CD8-positive, alpha-beta memory T cell (primary cell): ENCODE measurements around the gene RNF180. TPM values are rescaled to one million over a fixed set of nuclear protein-coding genes. Genes with fewer than 3 reads are reported as not detected.
"Not testable (repeated sequence)": the region's sequence is repeated elsewhere in the genome, so short reads cannot be mapped to it uniquely, and the experiment has no call there.

Source experiments
- CTCF ChIA-PET: fragments of 350-600 bp; sonication (Branson Sonifier 250); formaldehyde crosslinking; loops from one replicate; lab custom pipeline; 2021; ENCODE audit warnings: antibody characterized with exemption; lab: Charles Lee
- POLR2A ChIA-PET: fragments of 350-600 bp; sonication (Branson Sonifier 250); formaldehyde crosslinking; loops from one replicate; lab custom pipeline; 2021; ENCODE audit warnings: antibody characterized with exemption; lab: Charles Lee
- DNase-seq, 5 donors: peaks; one replicate each; pipeline versions ENCODE4 v3.0.0 to v3.0.0-alpha.2; 2020 to 2022; ENCODE audit warnings: mixed read lengths in 1 of 5
- H3K27ac ChIP-seq: one replicate; pipeline ENCODE4 v1.7.0; 2013; ENCODE audit warnings: low read depth, mild to moderate bottlenecking, low read length, moderate library complexity
- H3K27me3 ChIP-seq: 2 replicates; pipeline ENCODE4 v1.7.0; 2013; ENCODE audit warnings: low read length, mild to moderate bottlenecking; ENCODE audit not compliant: insufficient read depth, poor library complexity, severe bottlenecking
- H3K36me3 ChIP-seq: 2 replicates; pipeline ENCODE4 v1.7.0; 2013; ENCODE audit warnings: mild to moderate bottlenecking, low read length, moderate library complexity; ENCODE audit not compliant: insufficient read depth
- H3K4me1 ChIP-seq: 2 replicates; pipeline ENCODE4 v1.7.0; 2013; ENCODE audit warnings: mild to moderate bottlenecking, low read length, moderate library complexity; ENCODE audit not compliant: insufficient read depth
- H3K4me3 ChIP-seq: 2 replicates; pipeline ENCODE4 v1.7.0; 2013; ENCODE audit warnings: mild to moderate bottlenecking, low read length
- H3K9me3 ChIP-seq: 2 replicates; pipeline ENCODE4 v1.7.0; 2013; ENCODE audit warnings: mild to moderate bottlenecking, low read length
- H3K27ac Mint-ChIP-seq, 8 donors: one replicate each; pipeline ENCODE4 v1.8.0; 2020 to 2021; ENCODE audit warnings: mixed read lengths in 8 of 8, mild to moderate bottlenecking in 6 of 8, inconsistent platforms in 3 of 8, moderate library complexity in 3 of 8
- H3K27me3 Mint-ChIP-seq, 2 donors: one replicate each; pipeline ENCODE4 v1.8.0; 2020 to 2021; ENCODE audit warnings: mixed read lengths in 2 of 2, mild to moderate bottlenecking in 1 of 2, moderate library complexity in 1 of 2
- H3K36me3 Mint-ChIP-seq, 3 donors: one replicate each; pipeline ENCODE4 v1.8.0; 2020 to 2021; ENCODE audit warnings: mixed read lengths in 3 of 3, inconsistent platforms in 1 of 3, mild to moderate bottlenecking in 1 of 3
- H3K4me1 Mint-ChIP-seq, 3 donors: one replicate each; pipeline ENCODE4 v1.8.0; 2020 to 2021; ENCODE audit warnings: mixed read lengths in 3 of 3, inconsistent platforms in 1 of 3, mild to moderate bottlenecking in 1 of 3
- H3K4me3 Mint-ChIP-seq, 7 donors: one replicate each; pipeline ENCODE4 v1.8.0; 2020 to 2021; ENCODE audit warnings: mixed read lengths in 7 of 7, mild to moderate bottlenecking in 6 of 7, moderate library complexity in 4 of 7, inconsistent platforms in 2 of 7
- H3K9me3 Mint-ChIP-seq, 5 donors: one replicate each; pipeline ENCODE4 v1.8.0; 2020 to 2022; ENCODE audit warnings: mixed read lengths in 5 of 5, mild to moderate bottlenecking in 3 of 5, moderate library complexity in 2 of 5, inconsistent platforms in 1 of 5
- polyA plus RNA-seq: library from polyadenylated mRNA; unstranded; fragments of 300-500 nt; fragmentation: Illumina TruSeq; gene quantifications from one replicate; pipeline ENCODE4 v1.2.3, GENCODE V29; 2021
- total RNA-seq, 2 experiments: library from RNA; stranded (reverse); gene quantifications; one replicate each; pipeline ENCODE4 v1.2.3, GENCODE V29; 2021

RNF180 gene
- total and polyA plus RNA-seq, 3 experiments from 2014 or later = not detected

DNA sequence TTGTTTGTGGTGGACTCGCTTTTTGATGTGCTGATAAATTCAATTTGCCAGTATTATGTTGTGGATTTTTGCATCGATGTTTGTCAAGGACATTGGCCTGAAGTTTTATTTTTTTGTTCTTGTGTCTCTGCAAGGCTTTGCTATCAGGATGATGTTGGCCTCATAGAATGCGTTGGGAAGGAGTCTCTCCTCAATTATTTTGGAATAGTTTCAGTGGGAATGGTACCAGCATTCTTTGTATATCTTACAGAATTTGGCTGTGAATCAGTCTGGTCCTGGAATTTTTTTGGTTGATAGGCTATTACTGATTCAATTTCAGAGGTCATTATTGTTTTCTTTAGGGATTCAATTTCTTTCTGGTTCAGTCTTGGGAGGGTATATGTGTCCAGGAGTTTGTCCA, 198.8 kb downstream of the RNF180 start:
- Histone ChIP-seq H3K9me3 (no peaks in the 10 kb centered on the region), H3K27me3 (no peaks in the 10 kb centered on the region), H3K4me1 (no peaks in the 10 kb centered on the region), H3K4me3 (no peak overlapping the region), H3K36me3 (no peaks in the 10 kb centered on the region), H3K27ac (no peak overlapping the region)
- no peak overlapping the region for H3K27ac Mint-ChIP-seq
- no peak for DNase-seq
- peaks cover 8 to 27% (median 13%) of the 10 kb centered on the region in 5 donors for H3K9me3 Mint-ChIP-seq
- CTCF ChIA-PET = no interaction called here
- H3K36me3 Mint-ChIP-seq = no peaks in the 10 kb centered on the region
- POLR2A ChIA-PET = no interaction called here
- no peak overlapping the region for H3K4me3 Mint-ChIP-seq
- H3K27me3 Mint-ChIP-seq = no peaks in the 10 kb centered on the region
- no peaks in the 10 kb centered on the region for H3K4me1 Mint-ChIP-seq

GRCh38 chr5:64384765-64385164, 219.1 kb downstream of the RNF180 start:
- no peaks in the 10 kb centered on the region for H3K4me1 Mint-ChIP-seq
- H3K9me3 Mint-ChIP-seq = peaks cover 0 to 6% (median 0%) of the 10 kb centered on the region in 5 donors
- POLR2A ChIA-PET = no interaction called here
- Histone ChIP-seq H3K9me3 (no peaks in the 10 kb centered on the region), H3K27ac (no peak overlapping the region), H3K4me3 (no peak overlapping the region), H3K27me3 (no peaks in the 10 kb centered on the region), H3K36me3 (no peaks in the 10 kb centered on the region), H3K4me1 (no peaks in the 10 kb centered on the region)
- no peaks in the 10 kb centered on the region for H3K27me3 Mint-ChIP-seq
- CTCF ChIA-PET = no interaction called here
- no peak overlapping the region for H3K4me3 Mint-ChIP-seq
- H3K27ac Mint-ChIP-seq = no peak overlapping the region
- no peak for DNase-seq
- H3K36me3 Mint-ChIP-seq = no peaks in the 10 kb centered on the region

GRCh38 chr5:64397552-64397951, 231.9 kb downstream of the RNF180 start:
- no peak overlapping the region for H3K4me3 Mint-ChIP-seq
- H3K4me1 Mint-ChIP-seq = no peaks in the 10 kb centered on the region

GRCh38 chr5:64398735-64399134, 233.1 kb downstream of the RNF180 start:
- peaks cover 0 to 22% (median 7%) of the 10 kb centered on the region in 5 donors for H3K9me3 Mint-ChIP-seq

More at GRCh38 chr5:64397552-64397951, 231.9 kb downstream of the RNF180 start:
- ChIA-PET CTCF (no interaction called here), POLR2A (no interaction called here)
- Mint-ChIP-seq H3K27ac (no peak overlapping the region), H3K27me3 (no peaks in the 10 kb centered on the region), H3K36me3 (no peaks in the 10 kb centered on the region), H3K9me3 (peaks cover 0 to 22% (median 7%) of the 10 kb centered on the region in 5 donors)
- Histone ChIP-seq H3K4me3 (no peak overlapping the region), H3K27ac (no peak overlapping the region), H3K36me3 (no peaks in the 10 kb centered on the region), H3K4me1 (no peaks in the 10 kb centered on the region), H3K27me3 (no peaks in the 10 kb centered on the region), H3K9me3 (no peaks in the 10 kb centered on the region)
- no peak for DNase-seq

DNA sequence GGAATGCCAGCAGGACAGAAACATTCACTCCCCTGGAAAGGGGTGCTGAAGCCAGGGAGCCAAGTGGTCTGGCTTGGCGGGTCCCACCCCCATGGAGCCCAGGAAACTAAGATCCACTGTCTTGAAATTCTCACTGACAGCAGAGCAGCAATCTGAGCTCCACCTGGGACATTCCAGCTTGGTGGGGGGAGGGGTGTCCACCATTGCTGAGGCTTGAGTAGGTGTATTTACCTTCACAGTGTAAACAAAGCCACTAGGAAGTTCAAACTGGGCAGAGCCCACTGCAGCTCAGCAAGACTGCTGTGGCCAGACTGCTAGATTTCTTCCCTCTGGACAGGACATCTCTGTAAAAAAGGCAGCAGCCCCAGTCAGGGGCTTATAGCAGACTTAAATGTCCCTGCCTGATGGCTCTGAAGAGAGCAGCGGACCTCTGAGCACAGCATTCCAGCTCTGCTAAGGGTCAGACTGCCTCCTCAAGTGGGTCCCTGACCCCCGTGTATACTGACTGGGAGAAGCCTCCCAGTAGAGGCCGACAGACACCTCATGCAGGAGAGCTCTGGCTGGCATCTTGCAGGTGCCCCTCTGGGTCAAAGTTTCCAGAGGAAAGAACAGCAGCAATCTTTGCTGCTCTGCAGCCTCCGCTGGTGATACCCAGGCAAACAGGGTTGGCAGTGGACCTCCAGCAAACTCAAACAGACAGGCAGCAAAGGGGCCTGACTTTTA, 241.6 kb downstream of the RNF180 start:
- H3K27me3 Mint-ChIP-seq, H3K36me3 ChIP-seq, H3K27ac Mint-ChIP-seq, H3K4me1 Mint-ChIP-seq, H3K27ac ChIP-seq, H3K9me3 ChIP-seq, POLR2A ChIA-PET, H3K27me3 ChIP-seq, CTCF ChIA-PET, H3K36me3 Mint-ChIP-seq, DNase-seq, H3K4me3 ChIP-seq, H3K4me3 Mint-ChIP-seq, H3K4me1 ChIP-seq: not testable (repeated sequence)
- peaks cover 8 to 20% (median 19%) of the 10 kb centered on the region in 5 donors for H3K9me3 Mint-ChIP-seq

More at GRCh38 chr5:64398735-64399134, 233.1 kb downstream of the RNF180 start:
- DNase-seq, H3K36me3 ChIP-seq, H3K4me1 ChIP-seq, CTCF ChIA-PET, H3K4me1 Mint-ChIP-seq, H3K27me3 Mint-ChIP-seq, H3K27ac Mint-ChIP-seq, H3K4me3 ChIP-seq, H3K9me3 ChIP-seq, H3K36me3 Mint-ChIP-seq, H3K27ac ChIP-seq, H3K27me3 ChIP-seq, POLR2A ChIA-PET, H3K4me3 Mint-ChIP-seq: not testable (repeated sequence)

GRCh38 chr5:64417390-64417789, 251.7 kb downstream of the RNF180 start:
- Histone ChIP-seq H3K4me1 (no peaks in the 10 kb centered on the region), H3K27me3 (no peaks in the 10 kb centered on the region), H3K27ac (no peak overlapping the region), H3K36me3 (no peaks in the 10 kb centered on the region), H3K4me3 (no peak overlapping the region), H3K9me3 (no peaks in the 10 kb centered on the region)
- H3K4me3 Mint-ChIP-seq = no peak overlapping the region
- ChIA-PET CTCF (no interaction called here), POLR2A (no interaction called here)
- no peaks in the 10 kb centered on the region for H3K4me1 Mint-ChIP-seq
- H3K27me3 Mint-ChIP-seq = no peaks in the 10 kb centered on the region
- peaks cover 4 to 15% (median 8%) of the 10 kb centered on the region in 5 donors for H3K9me3 Mint-ChIP-seq
- no peak overlapping the region for H3K27ac Mint-ChIP-seq
- H3K36me3 Mint-ChIP-seq = no peaks in the 10 kb centered on the region
- DNase-seq = no peak

GRCh38 chr5:64418013-64418412, 252.4 kb downstream of the RNF180 start:
- ChIA-PET CTCF (no interaction called here), POLR2A (no interaction called here)
- no peaks in the 10 kb centered on the region for H3K27me3 ChIP-seq
- no peak overlapping the region for H3K4me3 ChIP-seq
- H3K27me3 Mint-ChIP-seq = no peaks in the 10 kb centered on the region
- H3K36me3 Mint-ChIP-seq = no peaks in the 10 kb centered on the region
- no peaks in the 10 kb centered on the region for H3K36me3 ChIP-seq
- H3K4me1 Mint-ChIP-seq = no peaks in the 10 kb centered on the region
- H3K27ac Mint-ChIP-seq = no peak overlapping the region
- no peak for DNase-seq
- no peaks in the 10 kb centered on the region for H3K9me3 ChIP-seq
- no peak overlapping the region for H3K27ac ChIP-seq
- H3K9me3 Mint-ChIP-seq = peaks cover 4 to 14% (median 8%) of the 10 kb centered on the region in 5 donors
- H3K4me3 Mint-ChIP-seq = no peak overlapping the region
- H3K4me1 ChIP-seq = no peaks in the 10 kb centered on the region
